22Rv1 (cell line): ENCODE measurements around the gene HYAL2.

ENCODE experiments used
- H3K27ac ChIP-seq: fragments of 450-650 bp; 2 replicates; pipeline ENCODE4 v1.5.1; 2017
- CTCF ChIP-seq: fragments of 450-650 bp; IDR thresholded peaks from 2 replicates; pipeline ENCODE4 v1.5.1; 2017; ENCODE audit warnings: mild to moderate bottlenecking
- ZFX ChIP-seq: fragments of 450-650 bp; IDR thresholded peaks from 2 replicates; pipeline ENCODE4 v1.6.1; 2017; ENCODE audit warnings: antibody characterized with exemption, borderline replicate concordance

The HYAL2 gene

GRCh38 chr3:50350527-50351322 lies 28.2 kb upstream of the HYAL2 start, which contains the start of the genes CYB561D2 and NPRL2:
Gene CYB561D2 (plus strand): TSS chr3:50350862. CDS start chr3:50351434, 572 bp downstream.
Gene NPRL2 (minus strand): TSS chr3:50350775. CDS start chr3:50350652, 123 bp downstream.
- no peak for TF ChIP-seq ZFX
- TF ChIP-seq CTCF: no peak
- H3K27ac ChIP-seq: peak within 1 kb of the TSS; percentile 89

- peak overlapping the region; percentile 89 for H3K27ac ChIP-seq
- TF ChIP-seq ZFX (no peak), CTCF (no peak)
Measured at GRCh38 chr3:50350213-50350526, 27.6 kb upstream of the HYAL2 start.

- H3K27ac ChIP-seq: peak overlapping the region; percentile 26; the same call in 1 of the 2 replicates
- TF ChIP-seq ZFX: no peak
- TF ChIP-seq CTCF: peak; percentile 84
Measured at GRCh38 chr3:50347187-50347813, 24.8 kb upstream of the HYAL2 start.

GRCh38 chr3:50345586-50346234 lies 23.2 kb upstream of the HYAL2 start, which contains the start of gene ZMYND10:
Gene ZMYND10 (minus strand): TSS chr3:50345732. CDS start chr3:50345579, 153 bp downstream.
- H3K27ac ChIP-seq: peak within 1 kb of the TSS; percentile 74
- TF ChIP-seq ZFX: no peak
- no peak for TF ChIP-seq CTCF

GRCh38 chr3:50345008-50345407 lies 22.5 kb upstream of the HYAL2 start:
- TF ChIP-seq ZFX (no peak), CTCF (no peak)
- H3K27ac ChIP-seq: no peak overlapping the region; the same call in 1 of the 2 replicates

GRCh38 chr3:50342813-50343633 lies 20.5 kb upstream of the HYAL2 start:
- TF ChIP-seq CTCF (no peak), ZFX (no peak)
- H3K27ac ChIP-seq: no peak overlapping the region
